ENCODE results near the gene ZC3H12C. TPM values are rescaled to one million over a fixed set of nuclear protein-coding genes. Genes with fewer than 3 reads are reported as not detected.
A peak's percentile ranks its signal among the peaks of the same experiment; 100 is the strongest.

ZC3H12C gene
- total and polyA plus RNA-seq, 10 of the 15 experiments (the other 5 are each of a cell fraction or from before 2014, with no cell fraction given): 0.31 to 31.0 (median 3.7) TPM

- POLR2A ChIA-PET: interaction anchor here (0.5 to 1.0 kb wide), 2 partner anchors 12 to 14 kb away, joined by 3 read pairs; no protein-coding TSS in a partner anchor
- intact Hi-C loops (cut with micrococcal nuclease; ENCODE audit: unreplicated experiment): no loop called here
- ATAC-seq: peak; percentile 60
These were observed 20.3 kb downstream of the ZC3H12C start for GRCh38 chr11:110113505-110113904.

More at GRCh38 chr11:110113505-110113904, 20.3 kb downstream of the ZC3H12C start:
- no peak for DNase-seq (ENCODE audit: low read depth, low spot score)
- Histone ChIP-seq H2AFZ (ENCODE audit: control insufficient read depth, low read depth, low read length) (no peak overlapping the region), H3K27ac (ENCODE audit: control insufficient read depth, insufficient read depth) (no peak overlapping the region), H3K4me2 (ENCODE audit: control insufficient read depth, insufficient read depth) (no peak overlapping the region), H3K36me3 (ENCODE audit: control insufficient read depth in 2 of 2, insufficient read depth in 2 of 2, low read length in 1 of 2) (peaks cover 0 to 3% of the 10 kb centered on the region in 2 experiments; a peak in 2 of 4 replicates), H3K27me3 (replicated peaks in 1 of 2; ENCODE audit: control insufficient read depth in 2 of 2, insufficient read depth in 2 of 2, low read length in 1 of 2) (no peaks in the 10 kb centered on the region), H3K9me3 (replicated peaks; ENCODE audit: control insufficient read depth, insufficient read depth, low read length) (no peaks in the 10 kb centered on the region), H3K4me3 (no peak overlapping the region), H3K4me1 (ENCODE audit: control insufficient read depth, insufficient read depth, low read length) (no peaks in the 10 kb centered on the region), H4K20me1 (ENCODE audit: control insufficient read depth, insufficient read depth) (no peaks in the 10 kb centered on the region), H3K79me2 (ENCODE audit: control insufficient read depth, insufficient read depth, low read length) (peaks cover 12% of the 10 kb centered on the region), H3K9ac (ENCODE audit: control insufficient read depth, insufficient read depth, low read length) (no peak overlapping the region)
- TF ChIP-seq ZNF592 (IDR thresholded peaks at IDR 0.05) (no peak), POLR2AphosphoS2 (IDR thresholded peaks at IDR 0.05; ENCODE audit: low read depth, low read length) (no peak), USF1 (IDR thresholded peaks at IDR 0.05; ENCODE audit: borderline replicate concordance, extremely low read length, insufficient read depth, low read depth, low read length) (no peak), HCFC1 (IDR thresholded peaks at IDR 0.05; ENCODE audit: low read length) (no peak), STAT3 (IDR thresholded peaks at IDR 0.05; ENCODE audit: low read depth, low read length) (no peak), NKRF (conservative IDR thresholded peaks at IDR 0.05) (no peak), EZH2 (IDR thresholded peaks at IDR 0.05; ENCODE audit: borderline replicate concordance, control insufficient read depth, low read depth, low read length) (no peak), JUND (IDR thresholded peaks at IDR 0.05; ENCODE audit: low read depth, low read length) (no peak), KDM1A (IDR thresholded peaks at IDR 0.05; ENCODE audit: borderline replicate concordance) (no peak), PBX3 (IDR thresholded peaks at IDR 0.05; ENCODE audit: insufficient replicate concordance, low read depth, low read length) (no peak), PAX5 (IDR thresholded peaks at IDR 0.05; ENCODE audit: borderline replicate concordance, low read depth, low read length) (no peak), RUNX3 (IDR thresholded peaks at IDR 0.05; ENCODE audit: low read length) (no peak), ZNF207 (IDR thresholded peaks at IDR 0.05; ENCODE audit: borderline replicate concordance) (no peak), SIN3A (IDR thresholded peaks at IDR 0.05; ENCODE audit: low read depth, low read length) (no peak), JUNB (IDR thresholded peaks at IDR 0.05) (no peak)
- ChIA-PET RAD21 (ENCODE audit: unreplicated experiment) (no interaction called here), CTCF (interaction anchor here (0.6 kb wide), 1 partner anchor 174 kb away, joined by 3 read pairs; no protein-coding TSS in a partner anchor), SMC1A (ENCODE audit: uncharacterized antibody, unreplicated experiment) (interaction anchor here (0.9 to 3.1 kb wide), 3 partner anchors 17 to 168 kb away, joined by 3 to 8 read pairs (median 3); no protein-coding TSS in a partner anchor)
- in situ Hi-C loops (cut with MboI): no loop called here
- no TSS peak for BruUV-seq (replicated peaks)
- FAIRE-seq: no peak
